Fibroblast of mammary gland (primary cell): ENCODE data around the gene PPP1R37.

Experiments used
- DNase-seq: peaks from one replicate; pipeline ENCODE4 v3.0.0-alpha.2; 2010; ENCODE audit warnings: low read depth
- H3K4me3 ChIP-seq: 2 replicates; pipeline ENCODE4 v1.5.1; 2011; ENCODE audit warnings: low read depth, mild to moderate bottlenecking, low read length, moderate library complexity; ENCODE audit not compliant: control insufficient read depth
- CTCF ChIP-seq: conservative IDR thresholded peaks from 2 replicates; pipeline ENCODE4 v1.5.1; 2011; ENCODE audit warnings: low read depth, low read length, inconsistent platforms; ENCODE audit not compliant: control insufficient read depth, insufficient read depth

The PPP1R37 gene

GRCh38 chr19:45130236-45130635 lies 37.3 kb downstream of the PPP1R37 start:
- TF ChIP-seq CTCF = no peak
- no peak overlapping the region for H3K4me3 ChIP-seq
- DNase-seq = no peak

GRCh38 chr19:45130888-45131615 lies 38.1 kb downstream of the PPP1R37 start:
- H3K4me3 ChIP-seq = no peak overlapping the region
- no peak for TF ChIP-seq CTCF
- no peak for DNase-seq

- no peak overlapping the region for H3K4me3 ChIP-seq
- no peak for TF ChIP-seq CTCF
- no peak for DNase-seq
Measured at GRCh38 chr19:45133661-45134060, 40.7 kb downstream of the PPP1R37 start.

- DNase-seq = no peak
- no peak for TF ChIP-seq CTCF
- H3K4me3 ChIP-seq = no peak overlapping the region
Measured at GRCh38 chr19:45135176-45135885, 42.4 kb downstream of the PPP1R37 start.

GRCh38 chr19:45136507-45137178 lies 43.7 kb downstream of the PPP1R37 start:
- no peak for TF ChIP-seq CTCF
- DNase-seq = no peak
- H3K4me3 ChIP-seq = no peak overlapping the region

GRCh38 chr19:45137179-45137761 lies 44.3 kb downstream of the PPP1R37 start:
- TF ChIP-seq CTCF = no peak
- DNase-seq = no peak

More at GRCh38 chr19:45137179-45137761, 44.3 kb downstream of the PPP1R37 start:
- H3K4me3 ChIP-seq = no peak overlapping the region
